Mesodermal cell (in vitro differentiated cells): Measurements from ENCODE around the gene PARVB.

Experiments used
- H3K27ac ChIP-seq: 2 replicates; pipeline ENCODE4 v1.7.0; 2013; ENCODE audit warnings: mild to moderate bottlenecking, low read depth, low read length, moderate library complexity; ENCODE audit not compliant: severe bottlenecking
- H3K36me3 ChIP-seq: 2 replicates; pipeline ENCODE4 v1.7.1; 2013; ENCODE audit warnings: mild to moderate bottlenecking, low read length, moderate library complexity; ENCODE audit not compliant: control insufficient read depth, insufficient read depth
- H3K4me1 ChIP-seq: one replicate; pipeline ENCODE4 v1.7.1; 2013; ENCODE audit warnings: mild to moderate bottlenecking, low read length; ENCODE audit not compliant: insufficient read depth, control insufficient read depth, poor library complexity, severe bottlenecking
- H3K4me3 ChIP-seq: 2 replicates; pipeline ENCODE4 v1.7.0; 2013; ENCODE audit warnings: low read length, control low read depth, mild to moderate bottlenecking; ENCODE audit not compliant: insufficient read depth, poor library complexity, severe bottlenecking; ENCODE audit errors: extremely low read depth
- H3K9me3 ChIP-seq: 2 replicates; pipeline ENCODE4 v1.7.1; 2013; ENCODE audit warnings: mild to moderate bottlenecking, low read length, moderate library complexity; ENCODE audit not compliant: control insufficient read depth
- WGBS, 2 experiments: methylation state at CpG; one replicate each; pipeline ENCODE4 v1.1.5; 2013; ENCODE audit warnings: missing lambda C conversion rate in 2 of 2; ENCODE audit not compliant: insufficient coverage in 2 of 2; 5-methylcytosine and 5-hydroxymethylcytosine counted together

The PARVB gene

GRCh38 chr22:44211946-44212930 lies 188.1 kb downstream of the PARVB start:
- Histone ChIP-seq H3K9me3 (no peaks in the 10 kb centered on the region), H3K4me3 (no peak overlapping the region), H3K4me1 (peaks cover 5% of the 10 kb centered on the region), H3K27ac (no peak overlapping the region), H3K36me3 (no peaks in the 10 kb centered on the region)
- 82 to 88% methylated on average over 8 to 9 of the region's 12 CpGs for WGBS, 2 experiments

- no peak overlapping the region for H3K4me3 ChIP-seq
- no peaks in the 10 kb centered on the region for H3K9me3 ChIP-seq
- whole genome bisulfite sequencing, 2 experiments, result no CpG with 5 or more reads among the region's 1 CpG
- H3K36me3 ChIP-seq, result no peaks in the 10 kb centered on the region
- H3K4me1 ChIP-seq, result peaks cover 5% of the 10 kb centered on the region
- no peak overlapping the region for H3K27ac ChIP-seq
Observed at GRCh38 chr22:44212936-44213335, 188.8 kb downstream of the PARVB start.

GRCh38 chr22:44213489-44214043 lies 189.5 kb downstream of the PARVB start:
- no peak overlapping the region for H3K4me3 ChIP-seq
- 72 to 74% methylated on average over 3 of the region's 3 CpGs for WGBS, 2 experiments
- H3K36me3 ChIP-seq, result no peaks in the 10 kb centered on the region
- H3K27ac ChIP-seq, result no peak overlapping the region
- peaks cover 5% of the 10 kb centered on the region for H3K4me1 ChIP-seq
- no peaks in the 10 kb centered on the region for H3K9me3 ChIP-seq

GRCh38 chr22:44214187-44214586 lies 190.1 kb downstream of the PARVB start:
- no peaks in the 10 kb centered on the region for H3K36me3 ChIP-seq
- WGBS, 2 experiments, result 90 to 93% methylated on average over 2 to 3 of the region's 3 CpGs
- no peaks in the 10 kb centered on the region for H3K9me3 ChIP-seq
- H3K4me3 ChIP-seq, result no peak overlapping the region
- H3K27ac ChIP-seq, result no peak overlapping the region
- peaks cover 5% of the 10 kb centered on the region for H3K4me1 ChIP-seq

GRCh38 chr22:44214764-44215163 lies 190.7 kb downstream of the PARVB start:
- no peaks in the 10 kb centered on the region for H3K36me3 ChIP-seq
- H3K27ac ChIP-seq, result no peak overlapping the region
- H3K4me3 ChIP-seq, result no peak overlapping the region
- peaks cover 5% of the 10 kb centered on the region for H3K4me1 ChIP-seq
- 86 to 100% methylated on average over 4 to 5 of the region's 6 CpGs for WGBS, 2 experiments
- no peaks in the 10 kb centered on the region for H3K9me3 ChIP-seq

GRCh38 chr22:44215287-44215686 lies 191.2 kb downstream of the PARVB start:
- Histone ChIP-seq H3K4me3 (no peak overlapping the region), H3K9me3 (no peaks in the 10 kb centered on the region), H3K36me3 (no peaks in the 10 kb centered on the region), H3K4me1 (peaks cover 5% of the 10 kb centered on the region), H3K27ac (no peak overlapping the region)
- 78 to 80% methylated on average over 1 to 2 of the region's 4 CpGs for WGBS, 2 experiments

GRCh38 chr22:44217346-44217745 lies 193.2 kb downstream of the PARVB start:
- 77 to 92% methylated on average over 6 to 7 of the region's 7 CpGs for whole genome bisulfite sequencing, 2 experiments
- Histone ChIP-seq H3K9me3 (no peaks in the 10 kb centered on the region), H3K27ac (no peak overlapping the region), H3K4me1 (peaks cover 2% of the 10 kb centered on the region), H3K4me3 (no peak overlapping the region), H3K36me3 (no peaks in the 10 kb centered on the region)

- H3K4me3 ChIP-seq, result no peak overlapping the region
- 95 to 97% methylated on average over 5 to 6 of the region's 6 CpGs for WGBS, 2 experiments
- H3K36me3 ChIP-seq, result no peaks in the 10 kb centered on the region
- no peaks in the 10 kb centered on the region for H3K9me3 ChIP-seq
- H3K4me1 ChIP-seq, result no peaks in the 10 kb centered on the region
- H3K27ac ChIP-seq, result no peak overlapping the region
Observed at GRCh38 chr22:44218071-44218470, 194.0 kb downstream of the PARVB start.

- Histone ChIP-seq H3K4me1 (no peaks in the 10 kb centered on the region), H3K36me3 (no peaks in the 10 kb centered on the region), H3K4me3 (no peak overlapping the region), H3K9me3 (no peaks in the 10 kb centered on the region), H3K27ac (no peak overlapping the region)
- 87 to 88% methylated on average over 12 to 14 of the region's 21 CpGs for WGBS, 2 experiments
Observed at GRCh38 chr22:44219101-44219870, 195.2 kb downstream of the PARVB start.

- no peaks in the 10 kb centered on the region for H3K9me3 ChIP-seq
Observed at GRCh38 chr22:44220727-44221680, 196.9 kb downstream of the PARVB start.

More at GRCh38 chr22:44220727-44221680, 196.9 kb downstream of the PARVB start:
- Histone ChIP-seq H3K4me3 (no peak overlapping the region), H3K36me3 (no peaks in the 10 kb centered on the region), H3K4me1 (no peaks in the 10 kb centered on the region), H3K27ac (no peak overlapping the region)
- WGBS, 2 experiments, result 84% methylated on average over 17 to 22 of the region's 23 CpGs
